NCI-H2171 treated with DMSO at 0.1 percent for 48 hours (cell line): ENCODE measurements around the gene BAMBI.

Experiments used
- DNase-seq: peaks from one replicate; lab custom pipeline; 2025; lab: John Stamatoyannopoulos, UW

The BAMBI gene

DNA sequence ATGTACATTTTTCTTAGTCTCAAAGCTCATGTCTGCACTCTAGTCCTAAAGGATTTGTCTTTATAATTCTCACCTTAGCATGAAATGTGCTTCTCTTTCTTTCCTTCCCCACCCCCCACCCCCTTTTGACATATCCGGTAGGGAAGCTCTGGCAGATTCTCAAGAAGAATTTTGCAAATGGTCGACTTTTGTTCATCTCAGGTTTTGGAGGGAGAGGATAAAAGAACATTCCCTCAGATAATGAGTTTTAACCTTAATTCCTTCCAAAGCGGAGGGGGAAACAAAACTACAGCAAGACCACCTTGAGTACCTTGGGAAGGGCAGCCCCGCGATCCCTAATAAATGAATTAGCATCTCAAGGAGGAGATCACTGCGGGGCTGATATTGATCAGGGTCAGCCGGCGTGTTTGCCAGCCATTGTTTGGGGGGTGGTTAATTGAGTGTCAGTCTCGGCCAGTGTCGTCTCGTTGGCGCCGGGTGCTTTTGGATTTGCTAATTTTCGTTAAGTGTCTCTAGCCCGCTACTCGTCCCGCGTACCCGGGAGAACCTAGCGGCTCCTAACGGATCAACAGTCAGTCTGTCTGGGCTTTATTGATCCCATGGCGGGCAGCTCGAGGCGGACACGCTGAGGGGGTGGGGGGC is 874 bp upstream of the BAMBI start:
- no peak for DNase-seq

DNA sequence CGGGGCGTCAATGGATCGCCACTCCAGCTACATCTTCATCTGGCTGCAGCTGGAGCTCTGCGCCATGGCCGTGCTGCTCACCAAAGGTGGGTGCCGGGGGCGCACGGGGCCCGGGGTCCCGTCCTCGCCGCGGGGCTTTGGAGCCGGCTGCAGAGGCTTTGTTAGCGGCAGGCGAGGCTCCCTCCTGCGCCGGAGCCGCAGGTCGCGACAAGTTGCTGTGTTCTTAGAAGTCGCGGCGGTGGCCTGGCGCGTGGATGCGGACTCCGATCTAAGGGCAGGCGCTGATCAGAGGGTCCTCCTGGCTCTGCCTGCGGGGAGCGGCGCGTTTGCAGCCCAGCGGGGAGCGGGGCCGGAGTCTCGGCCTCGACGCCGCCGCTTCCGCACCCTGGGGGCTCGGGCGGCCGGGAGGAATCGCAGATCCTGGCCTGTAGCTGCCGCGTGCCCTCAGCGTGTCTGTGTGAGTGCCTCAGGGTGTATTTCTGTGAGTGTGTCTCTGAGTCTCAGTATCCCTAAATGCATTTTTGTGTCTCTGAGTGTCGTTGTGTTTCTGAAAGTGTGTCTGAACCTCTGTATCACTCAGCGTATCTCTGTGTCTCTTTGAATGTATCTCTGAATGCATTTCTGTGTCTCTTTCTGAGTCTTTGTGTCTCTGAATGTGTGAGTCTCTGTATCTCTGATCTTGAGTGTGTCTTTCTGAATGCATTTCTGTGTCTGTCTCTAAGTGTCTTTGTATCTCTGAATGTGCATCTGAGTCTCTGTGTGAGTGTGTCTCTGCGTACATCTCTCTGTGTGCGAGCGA is 766 bp downstream of the BAMBI start:
- DNase-seq, result no peak

DNA sequence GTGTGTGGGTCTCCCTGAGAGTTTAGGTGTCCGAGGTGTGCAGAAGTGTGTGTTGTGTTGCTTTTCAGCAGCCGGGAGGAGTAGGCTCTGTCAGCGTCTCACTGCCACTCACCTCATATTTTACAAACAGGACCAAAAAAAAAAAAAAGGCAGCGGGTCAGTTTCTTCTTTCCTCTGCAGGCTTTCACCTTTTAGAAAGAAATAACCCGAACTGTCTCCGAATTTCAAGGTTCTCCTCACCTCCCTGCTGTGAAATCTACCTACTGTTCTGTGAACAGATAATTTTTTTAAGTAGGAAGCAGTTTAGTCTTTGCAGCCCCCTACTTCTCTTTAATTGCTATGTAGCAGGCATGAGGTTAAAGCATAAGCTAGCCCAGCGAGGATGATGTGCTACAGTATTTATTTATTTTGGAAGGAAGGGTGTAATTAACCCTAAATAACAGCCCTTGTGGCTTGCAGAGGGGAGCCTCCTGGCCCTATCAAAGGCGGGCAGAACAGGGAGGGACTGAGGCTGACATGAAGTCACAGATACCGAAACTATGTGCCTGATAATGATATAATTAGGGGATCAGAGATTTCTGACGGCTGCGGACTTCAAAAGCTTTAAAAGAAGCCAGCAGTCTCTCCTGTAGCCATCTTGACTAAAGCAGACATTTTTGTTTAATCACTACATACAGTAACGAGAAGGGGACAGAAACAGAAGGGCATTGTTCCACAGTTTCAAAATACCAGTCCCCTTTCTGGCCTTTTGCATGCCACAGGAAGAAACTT is 1.6 kb downstream of the BAMBI start:
- no peak for DNase-seq

DNA sequence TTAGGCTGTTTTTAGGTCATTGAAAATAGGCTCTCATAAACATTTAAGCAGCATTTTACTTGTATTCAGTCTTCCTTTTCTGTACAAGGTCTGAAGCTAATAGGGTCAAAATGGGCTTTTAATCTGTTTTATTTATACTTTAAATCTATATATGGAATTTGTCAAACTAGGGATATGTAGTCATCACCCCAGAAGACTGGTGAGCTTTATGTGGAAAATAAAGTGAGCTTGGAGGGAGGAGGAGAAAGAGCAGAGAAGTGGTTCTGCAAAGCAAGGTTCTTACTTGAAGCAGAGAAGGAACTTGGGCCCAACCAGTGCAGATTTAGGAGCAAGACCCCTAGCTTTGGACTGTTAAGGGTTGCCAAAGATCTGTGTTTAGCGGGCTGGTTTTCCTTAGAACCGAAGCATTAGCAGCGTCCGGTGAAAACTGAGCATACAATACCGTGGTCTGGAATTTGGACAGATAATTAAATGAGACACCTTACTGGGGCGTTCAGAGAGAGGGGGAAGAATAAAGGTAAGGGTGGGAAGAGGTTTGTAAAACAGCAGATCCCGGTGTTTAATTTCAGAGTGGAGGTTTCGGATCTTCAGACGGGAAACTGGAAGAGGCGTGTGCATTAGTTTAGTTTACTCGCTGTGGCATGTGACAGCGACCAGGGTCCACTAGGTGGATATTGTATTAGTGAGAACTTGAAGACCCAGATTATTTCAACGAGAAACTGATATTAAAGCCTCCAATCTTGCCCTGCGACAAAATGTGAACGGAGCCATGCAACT is 2.4 kb downstream of the BAMBI start:
- DNase-seq, result no peak

DNA sequence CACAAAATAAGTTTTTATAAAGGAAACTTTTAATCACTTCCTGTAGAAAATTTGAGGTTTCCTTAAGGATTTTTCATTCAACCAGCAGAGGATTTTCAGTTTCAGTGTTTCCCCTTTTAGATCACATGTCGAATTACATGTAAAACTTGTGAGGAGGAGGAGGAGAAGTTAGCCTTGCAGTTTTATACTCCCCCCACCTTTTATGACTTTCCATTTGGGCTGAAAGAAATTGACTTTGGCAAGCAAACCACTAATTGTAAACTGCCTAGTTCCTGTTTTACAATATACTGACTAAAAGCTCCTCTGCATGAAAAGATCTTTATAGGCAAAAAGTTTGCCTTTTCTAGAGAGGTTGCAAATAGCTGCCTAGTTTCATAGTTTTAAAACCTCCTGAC is 3.0 kb downstream of the BAMBI start:
- DNase-seq, result no peak

GRCh38 chr10:28681291-28681763 is 4.0 kb downstream of the BAMBI start:
- DNase-seq, result no peak

- no peak for DNase-seq
Measured at GRCh38 chr10:28681928-28682750, 4.8 kb downstream of the BAMBI start.

DNA sequence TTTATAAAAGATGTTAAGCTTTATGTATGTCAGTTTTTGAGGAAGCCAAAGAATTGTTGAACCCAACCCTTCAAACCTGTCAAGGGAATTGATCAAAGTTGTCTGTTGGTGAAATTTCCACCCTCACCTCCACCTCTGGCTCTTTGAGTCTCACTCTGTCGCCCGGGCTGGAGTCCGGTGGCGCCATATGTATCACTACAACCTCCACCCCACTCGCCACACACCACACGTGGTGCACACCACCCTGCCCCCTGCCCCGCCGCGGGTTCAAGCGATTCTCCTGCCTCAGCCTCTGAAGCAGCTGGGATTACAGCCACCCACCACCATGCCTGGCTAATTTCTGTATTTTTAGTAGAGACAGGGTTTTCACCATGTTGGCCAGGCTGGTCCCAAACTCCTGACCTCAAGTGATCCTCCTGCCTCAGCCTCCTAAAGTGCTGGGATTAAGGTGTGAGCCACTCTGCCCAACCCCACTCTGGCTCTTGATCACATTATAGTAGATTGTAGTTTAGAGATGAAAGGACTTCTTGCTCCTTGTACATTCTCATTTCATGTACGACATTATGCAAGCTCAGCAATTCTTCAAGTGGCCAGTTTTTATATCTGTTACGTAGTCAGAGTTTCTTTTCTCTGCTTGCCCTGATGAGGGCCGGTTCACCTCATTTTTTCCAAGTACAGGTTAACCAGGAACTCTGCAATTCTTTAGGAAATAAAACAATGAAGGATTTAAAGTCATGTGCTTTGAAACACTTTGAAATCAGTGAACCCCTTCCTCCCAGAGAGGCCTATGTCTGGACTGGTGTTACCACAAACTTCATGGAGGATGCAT is 7.0 kb downstream of the BAMBI start:
- no peak for DNase-seq

GRCh38 chr10:28684986-28685580 is 7.8 kb downstream of the BAMBI start:
- no peak for DNase-seq

DNA sequence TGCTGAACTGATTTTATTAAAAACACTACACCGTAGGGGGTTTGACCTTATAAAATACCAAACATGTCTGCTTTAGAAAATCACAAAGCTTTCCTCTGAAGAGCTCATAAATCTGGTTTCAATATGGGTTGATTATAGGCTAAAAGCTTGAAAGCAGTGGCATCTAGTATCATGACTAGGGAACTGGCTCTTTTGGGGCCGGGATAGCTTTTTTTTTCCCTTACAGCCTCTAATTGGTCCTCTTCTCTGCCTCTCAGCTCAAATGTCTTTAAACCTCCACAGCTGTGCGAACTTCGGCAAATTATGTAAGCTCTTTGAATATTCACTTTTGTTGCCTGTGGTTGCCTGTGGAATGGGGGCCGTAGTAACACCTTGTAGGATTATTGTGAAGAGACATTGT is 8.4 kb downstream of the BAMBI start:
- no peak for DNase-seq

GRCh38 chr10:28686835-28687682 is 9.7 kb downstream of the BAMBI start:
- no peak for DNase-seq

GRCh38 chr10:28687683-28688001 is 10.3 kb downstream of the BAMBI start:
- DNase-seq, result no peak

DNA sequence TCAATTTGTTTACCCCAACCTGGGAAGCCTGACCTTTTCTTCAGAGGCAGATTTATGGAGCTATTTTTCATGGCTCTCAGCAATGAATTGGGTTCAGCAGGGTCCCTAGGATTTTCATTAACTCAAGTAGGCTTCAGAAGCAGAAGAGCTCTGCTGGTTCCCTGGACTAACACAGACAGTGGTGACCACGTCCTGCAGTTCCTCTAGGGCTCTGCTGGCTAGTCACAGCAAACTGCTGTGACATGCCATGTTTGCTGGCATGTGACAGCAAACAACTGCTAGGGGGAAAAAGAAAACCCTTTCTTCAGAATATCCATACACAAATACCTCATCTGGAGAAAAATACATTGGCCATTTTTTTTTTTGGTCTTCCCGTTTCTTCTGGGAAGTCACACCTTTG is 13.2 kb downstream of the BAMBI start:
- DNase-seq, result no peak

GRCh38 chr10:28691187-28691694 is 13.9 kb downstream of the BAMBI start:
- DNase-seq, result no peak

DNA sequence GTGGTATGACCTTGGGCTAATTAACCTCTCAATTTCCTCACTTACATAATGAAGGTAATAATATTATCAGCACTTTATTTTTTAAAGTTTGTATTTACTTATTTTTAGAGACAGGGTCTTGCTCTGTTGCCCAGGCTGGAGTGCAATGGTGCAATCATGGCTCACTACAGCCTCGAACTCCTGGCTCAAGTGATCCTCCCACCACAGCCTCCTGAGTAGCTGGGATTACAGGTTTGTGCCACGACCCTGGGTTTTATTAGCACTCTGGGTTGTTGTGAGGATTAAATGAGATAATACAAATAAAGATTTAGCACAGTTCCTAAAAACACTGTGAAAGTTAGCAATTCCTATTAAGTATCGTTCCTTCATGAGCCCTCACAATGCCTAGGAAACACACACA is 14.7 kb downstream of the BAMBI start:
- no peak for DNase-seq

GRCh38 chr10:28694530-28694929 is 17.2 kb downstream of the BAMBI start:
- no peak for DNase-seq

- DNase-seq, result no peak
Measured at GRCh38 chr10:28698075-28698474, 20.8 kb downstream of the BAMBI start.

- no peak for DNase-seq
Measured at GRCh38 chr10:28704464-28705161, 27.3 kb downstream of the BAMBI start.
